Measurements from ENCODE around the gene TLE3. TPM values are rescaled to one million over a fixed set of nuclear protein-coding genes. Genes with fewer than 3 reads are reported as not detected.
A peak's percentile ranks its signal among the peaks of the same experiment; 100 is the strongest.

TLE3 gene
- total and polyA plus RNA-seq, 2 of the 13 experiments (the other 11 are each of a cell fraction or from before 2014, with no cell fraction given) = 11.9 to 13.8 TPM

DNA sequence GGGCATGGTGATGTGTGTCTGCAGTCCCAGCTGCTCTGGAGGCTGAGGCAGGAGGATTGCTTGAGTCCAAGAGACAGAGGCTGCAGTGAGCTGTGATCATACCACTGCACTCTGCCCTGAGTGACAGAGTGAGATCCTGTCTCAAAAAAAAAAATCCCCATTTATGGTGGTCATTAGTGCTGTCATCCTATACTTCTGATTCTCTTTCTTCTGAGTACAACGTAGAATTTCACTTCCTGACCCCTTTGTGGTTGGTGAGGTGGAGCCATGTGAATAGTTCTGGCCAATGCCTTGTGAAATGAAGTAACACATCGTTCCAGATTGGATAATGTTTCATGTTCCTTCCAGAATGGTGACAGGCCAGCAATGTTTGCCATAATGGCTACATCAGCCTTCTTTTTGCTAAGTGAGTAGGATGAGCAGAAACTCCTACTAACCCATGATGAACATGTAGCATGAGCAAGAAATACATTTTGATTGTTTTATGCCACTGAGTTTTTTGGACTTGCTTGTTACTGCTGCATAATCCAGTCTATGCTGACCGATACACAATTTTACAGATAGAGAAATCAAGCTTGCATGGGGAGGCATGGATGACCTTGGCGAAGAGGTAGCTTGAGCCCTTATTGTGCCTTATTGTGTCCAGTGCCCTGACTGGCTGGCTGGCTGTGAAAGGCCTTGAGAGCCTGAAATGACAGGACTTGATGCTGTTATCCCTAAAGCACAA, 30.9 kb upstream of the TLE3 start:
- intact Hi-C loops (cut with micrococcal nuclease; ENCODE audit: unreplicated experiment) (loop anchor here (10.0 kb wide), 1 partner anchor 66 kb away; no protein-coding TSS in a partner anchor), in situ Hi-C loops (cut with HindIII; ENCODE audit: extremely low pct_ligation_motif_present, low pct_unique_long_range_greater_than_20kb) (loop anchor here (25.0 kb wide), 1 partner anchor 541 kb away; no protein-coding TSS in a partner anchor)
- H3K79me2 ChIP-seq (ENCODE audit: insufficient read depth, low read length) = no peaks in the 10 kb centered on the region
- peaks cover 6 to 74% of the 10 kb centered on the region in 2 experiments for H3K27me3 ChIP-seq (ENCODE audit: control insufficient read depth in 1 of 2, insufficient read depth in 2 of 2, low read length in 2 of 2)
- ChIA-PET CTCF (ENCODE audit: low intra/inter-chr PET ratio, low total read pairs) (no interaction called here), POLR2A (interaction anchor here (1.7 to 2.0 kb wide), 3 partner anchors 12 to 30 kb away, joined by 5 to 10 read pairs (median 6); partner anchors contain the start of gene TLE3)
- H2AFZ ChIP-seq (ENCODE audit: low read length) = no peak overlapping the region
- no peaks in the 10 kb centered on the region for H3K9me3 ChIP-seq (ENCODE audit: low read length)
- no TSS peak for BruUV-seq (replicated peaks)
- H3K4me3 ChIP-seq (replicated peaks in 1 of 3; ENCODE audit: insufficient read depth in 1 of 3, low read depth in 2 of 3, low read length in 3 of 3) = no peak overlapping the region
- H4K20me1 ChIP-seq (ENCODE audit: insufficient read depth, low read length) = peaks cover 16% of the 10 kb centered on the region
- no peaks in the 10 kb centered on the region for H3K36me3 ChIP-seq (replicated peaks in 1 of 2; ENCODE audit: control insufficient read depth in 1 of 2, insufficient read depth in 2 of 2, low read length in 2 of 2)
- H3K4me2 ChIP-seq (ENCODE audit: low read depth, low read length) = no peak overlapping the region
- peaks cover 48% of the 10 kb centered on the region for H3K4me1 ChIP-seq (ENCODE audit: insufficient read depth, low read length)
- no peak for TF ChIP-seq ZNF253 (CRISPR knock-in tag; IDR thresholded peaks at IDR 0.05; ENCODE audit: borderline replicate concordance)
- no peak for TF ChIP-seq MTA3 (CRISPR knock-in tag; IDR thresholded peaks at IDR 0.05)
- peak; percentile 76 for TF ChIP-seq ZNF12 (CRISPR knock-in tag; IDR thresholded peaks at IDR 0.05)
- TF ChIP-seq TMF1 (CRISPR knock-in tag; IDR thresholded peaks at IDR 0.05; ENCODE audit: low read depth) = no peak
- no peak for TF ChIP-seq ZNF678 (CRISPR knock-in tag; IDR thresholded peaks at IDR 0.05)
- TF ChIP-seq KMT2B (CRISPR knock-in tag; IDR thresholded peaks at IDR 0.05) = no peak
- TF ChIP-seq KLF11 (CRISPR knock-in tag; IDR thresholded peaks at IDR 0.05) = no peak
- TF ChIP-seq, protein P1, sequence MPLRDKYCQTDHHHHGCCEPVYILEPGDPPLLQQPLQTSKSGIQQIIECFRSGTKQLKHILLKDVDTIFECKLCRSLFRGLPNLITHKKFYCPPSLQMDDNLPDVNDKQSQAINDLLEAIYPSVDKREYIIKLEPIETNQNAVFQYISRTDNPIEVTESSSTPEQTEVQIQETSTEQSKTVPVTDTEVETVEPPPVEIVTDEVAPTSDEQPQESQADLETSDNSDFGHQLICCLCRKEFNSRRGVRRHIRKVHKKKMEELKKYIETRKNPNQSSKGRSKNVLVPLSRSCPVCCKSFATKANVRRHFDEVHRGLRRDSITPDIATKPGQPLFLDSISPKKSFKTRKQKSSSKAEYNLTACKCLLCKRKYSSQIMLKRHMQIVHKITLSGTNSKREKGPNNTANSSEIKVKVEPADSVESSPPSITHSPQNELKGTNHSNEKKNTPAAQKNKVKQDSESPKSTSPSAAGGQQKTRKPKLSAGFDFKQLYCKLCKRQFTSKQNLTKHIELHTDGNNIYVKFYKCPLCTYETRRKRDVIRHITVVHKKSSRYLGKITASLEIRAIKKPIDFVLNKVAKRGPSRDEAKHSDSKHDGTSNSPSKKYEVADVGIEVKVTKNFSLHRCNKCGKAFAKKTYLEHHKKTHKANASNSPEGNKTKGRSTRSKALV (CRISPR knock-in tag; IDR thresholded peaks at IDR 0.05) = no peak
- no peak for TF ChIP-seq ZNF7 (CRISPR knock-in tag; IDR thresholded peaks at IDR 0.05)
- TF ChIP-seq STAG1 (CRISPR knock-in tag; IDR thresholded peaks at IDR 0.05) = no peak
- no peak for TF ChIP-seq KDM5A (IDR thresholded peaks at IDR 0.05; ENCODE audit: borderline replicate concordance, low read length)
- TF ChIP-seq, protein P2, sequence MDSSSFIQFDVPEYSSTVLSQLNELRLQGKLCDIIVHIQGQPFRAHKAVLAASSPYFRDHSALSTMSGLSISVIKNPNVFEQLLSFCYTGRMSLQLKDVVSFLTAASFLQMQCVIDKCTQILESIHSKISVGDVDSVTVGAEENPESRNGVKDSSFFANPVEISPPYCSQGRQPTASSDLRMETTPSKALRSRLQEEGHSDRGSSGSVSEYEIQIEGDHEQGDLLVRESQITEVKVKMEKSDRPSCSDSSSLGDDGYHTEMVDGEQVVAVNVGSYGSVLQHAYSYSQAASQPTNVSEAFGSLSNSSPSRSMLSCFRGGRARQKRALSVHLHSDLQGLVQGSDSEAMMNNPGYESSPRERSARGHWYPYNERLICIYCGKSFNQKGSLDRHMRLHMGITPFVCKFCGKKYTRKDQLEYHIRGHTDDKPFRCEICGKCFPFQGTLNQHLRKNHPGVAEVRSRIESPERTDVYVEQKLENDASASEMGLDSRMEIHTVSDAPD (CRISPR knock-in tag; IDR thresholded peaks at IDR 0.05) = no peak
- TF ChIP-seq, protein P3, sequence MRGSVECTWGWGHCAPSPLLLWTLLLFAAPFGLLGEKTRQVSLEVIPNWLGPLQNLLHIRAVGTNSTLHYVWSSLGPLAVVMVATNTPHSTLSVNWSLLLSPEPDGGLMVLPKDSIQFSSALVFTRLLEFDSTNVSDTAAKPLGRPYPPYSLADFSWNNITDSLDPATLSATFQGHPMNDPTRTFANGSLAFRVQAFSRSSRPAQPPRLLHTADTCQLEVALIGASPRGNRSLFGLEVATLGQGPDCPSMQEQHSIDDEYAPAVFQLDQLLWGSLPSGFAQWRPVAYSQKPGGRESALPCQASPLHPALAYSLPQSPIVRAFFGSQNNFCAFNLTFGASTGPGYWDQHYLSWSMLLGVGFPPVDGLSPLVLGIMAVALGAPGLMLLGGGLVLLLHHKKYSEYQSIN (CRISPR knock-in tag; IDR thresholded peaks at IDR 0.05; ENCODE audit: borderline replicate concordance) = no peak
- peak; percentile 95 for TF ChIP-seq RBAK (CRISPR knock-in tag; IDR thresholded peaks at IDR 0.05)
- TF ChIP-seq ZNF224 (CRISPR knock-in tag; IDR thresholded peaks at IDR 0.05) = no peak
- no peak for TF ChIP-seq ATM (IDR thresholded peaks at IDR 0.05; ENCODE audit: borderline replicate concordance)
- no peak for TF ChIP-seq HOXA9 (CRISPR knock-in tag; IDR thresholded peaks at IDR 0.05; ENCODE audit: borderline replicate concordance)
- TF ChIP-seq, protein P4, sequence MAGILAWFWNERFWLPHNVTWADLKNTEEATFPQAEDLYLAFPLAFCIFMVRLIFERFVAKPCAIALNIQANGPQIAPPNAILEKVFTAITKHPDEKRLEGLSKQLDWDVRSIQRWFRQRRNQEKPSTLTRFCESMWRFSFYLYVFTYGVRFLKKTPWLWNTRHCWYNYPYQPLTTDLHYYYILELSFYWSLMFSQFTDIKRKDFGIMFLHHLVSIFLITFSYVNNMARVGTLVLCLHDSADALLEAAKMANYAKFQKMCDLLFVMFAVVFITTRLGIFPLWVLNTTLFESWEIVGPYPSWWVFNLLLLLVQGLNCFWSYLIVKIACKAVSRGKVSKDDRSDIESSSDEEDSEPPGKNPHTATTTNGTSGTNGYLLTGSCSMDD (CRISPR knock-in tag; IDR thresholded peaks at IDR 0.05) = no peak
- FAIRE-seq = no peak
- 66% methylated on average over 4 of the region's 4 CpGs for WGBS (ENCODE audit: low lambda C conversion rate)
- no peak for ATAC-seq
- no peak for DNase-seq (ENCODE audit: low spot score)
- no peak overlapping the region for H3K27ac ChIP-seq (ENCODE audit: extremely low read length, insufficient read depth, low read length)
- no peak overlapping the region for H3K9ac ChIP-seq (ENCODE audit: insufficient read depth, low read depth, low read length)
